Left lung (tissue), 10 donors: Measurements from ENCODE around the gene TTC8. TPM values are rescaled to one million over a fixed set of nuclear protein-coding genes. Genes with fewer than 3 reads are reported as not detected.
A peak's percentile ranks its signal among the peaks of the same experiment; 100 is the strongest.

Experiments
- ATAC-seq: fragments of 200-7000 bp; cut with Tn5 transposase; one replicate; pipeline ENCODE4 v1.9.1; 2020; ENCODE audit warnings: moderate library complexity
- DNase-seq, 4 donors: peaks; one replicate each; pipeline ENCODE4 v3.0.0-alpha.2; 2013 to 2020
- H3K27ac ChIP-seq, 2 donors: fragments of 200-600 bp; sonication (generic) in 1 of 2; one replicate each; pipeline versions ENCODE4 v1.5.0 to v1.8.0; 2020 to 2021
- H3K27me3 ChIP-seq, 2 donors: fragments of 200-600 bp; sonication (generic) in 1 of 2; one replicate each; pipeline versions ENCODE4 v1.5.0 to v1.8.0; 2020 to 2021
- H3K36me3 ChIP-seq, 2 donors: fragments of 200-600 bp; sonication (generic) in 1 of 2; one replicate each; pipeline versions ENCODE4 v1.5.0 to v1.8.0; 2020 to 2021
- H3K4me1 ChIP-seq, 2 donors: fragments of 200-600 bp; one replicate each; pipeline ENCODE4 v1.8.0; 2021
- H3K4me3 ChIP-seq, 2 donors: fragments of 200-600 bp; sonication (generic) in 1 of 2; one replicate each; pipeline versions ENCODE4 v1.5.0 to v1.8.0; 2020 to 2021; ENCODE audit warnings: mild to moderate bottlenecking in 1 of 2
- H3K9me3 ChIP-seq, 2 donors: fragments of 200-600 bp; sonication (generic) in 1 of 2; one replicate each; pipeline versions ENCODE4 v1.5.0 to v1.8.0; 2020 to 2021
- CTCF ChIP-seq, 2 donors: fragments of 200-600 bp; sonication (generic) in 1 of 2; IDR thresholded peaks; one replicate each; pipeline versions ENCODE4 v1.5.0 to v1.8.0; 2021; ENCODE audit warnings: antibody characterized with exemption in 2 of 2
- intact Hi-C, 2 donors: fragments of 100-400 bp; cut with DNase I; formaldehyde crosslinking; loops; one replicate each; pipeline versions ENCODE4 v1.11.2 to v1.14.2; 2022
- polyA plus RNA-seq, 6 donors: library from polyadenylated mRNA; unstranded; fragments of 120-200 nt; gene quantifications; one replicate each; pipeline ENCODE4 v1.2.1, GENCODE V29; 2013; ENCODE audit not compliant: insufficient read length in 6 of 6
- total RNA-seq, 2 donors: library from RNA; stranded (reverse); fragmentation: NEBNext Ultra II Directional; extraction: Animal tissue kit (Norgen Biotek cat#: 25700); gene quantifications; one replicate each; pipeline ENCODE4 v1.2.1, GENCODE V29; 2021
- donor health status: DM: no; HTN: yes; CAD: no.
- donor health status: DM: no; HTN: no; CAD: no.

Gene TTC8
- total and polyA plus RNA-seq, 8 donors = 17.3 to 45.9 (median 38.8) TPM

- intact Hi-C loops = no loop called here
- TF ChIP-seq CTCF (IDR thresholded peaks at IDR 0.05) = no peak
- Histone ChIP-seq H3K36me3 (no peaks in the 10 kb centered on the region), H3K4me1 (peaks cover 0 to 19% of the 10 kb centered on the region in 2 donors), H3K27ac (peak overlapping the region in 1 of 2 donors; percentile 64), H3K4me3 (peak overlapping the region; percentile 52 to 59), H3K27me3 (peaks cover 17 to 43% of the 10 kb centered on the region in 2 donors), H3K9me3 (no peaks in the 10 kb centered on the region)
- ATAC-seq = no peak
- DNase-seq = peak in 1 of 4 donors; percentile 24
These were observed 31.2 kb upstream of the TTC8 start for GRCh38 chr14:88793259-88793625.

DNA sequence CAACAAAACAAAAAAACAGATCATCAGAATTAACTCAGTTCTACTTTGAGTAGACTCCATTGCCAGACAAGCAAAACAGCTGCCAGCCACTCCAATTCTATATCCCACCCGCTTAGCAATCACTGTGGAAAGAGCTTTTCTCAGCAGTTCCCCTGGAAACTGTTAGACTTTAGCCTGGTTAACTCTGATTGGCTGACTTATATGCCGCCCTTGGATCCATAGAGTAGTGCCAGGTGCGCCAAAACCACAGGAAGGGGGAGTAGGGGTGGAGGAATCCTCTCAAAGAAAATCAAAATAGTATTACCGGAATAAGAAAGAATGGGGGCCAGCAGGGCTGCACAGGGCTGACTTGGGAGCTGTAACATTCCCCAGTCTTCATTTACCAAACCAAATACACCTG is 26.3 kb upstream of the TTC8 start:
- intact Hi-C loops = no loop called here
- H3K9me3 ChIP-seq = no peaks in the 10 kb centered on the region
- ATAC-seq (no peak), DNase-seq (no peak)
- peaks cover 0 to 3% of the 10 kb centered on the region in 2 donors for H3K27me3 ChIP-seq
- H3K27ac ChIP-seq = no peak overlapping the region
- TF ChIP-seq CTCF (IDR thresholded peaks at IDR 0.05) = no peak
- no peaks in the 10 kb centered on the region for H3K36me3 ChIP-seq
- H3K4me3 ChIP-seq = no peak overlapping the region
- peaks cover 0 to 5% of the 10 kb centered on the region in 2 donors for H3K4me1 ChIP-seq

DNA sequence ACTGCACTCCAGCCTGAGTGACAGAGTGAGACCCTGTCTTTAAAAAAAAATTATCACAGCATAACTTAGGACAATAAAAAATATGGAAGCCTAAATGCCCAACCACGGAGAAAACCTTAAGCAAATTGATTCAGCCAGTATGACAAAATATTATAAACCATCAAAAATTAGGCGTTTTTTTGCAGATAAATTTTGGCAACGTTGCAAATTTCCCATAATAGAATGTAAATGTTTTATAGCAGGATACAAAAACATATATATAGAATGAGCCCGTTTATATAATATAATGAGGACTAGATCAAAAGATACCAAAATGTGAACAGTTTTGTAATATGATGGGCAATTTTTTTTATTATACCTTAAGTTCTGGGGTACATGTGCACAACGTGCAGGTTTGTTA is 24.9 kb upstream of the TTC8 start:
- no peak for DNase-seq
- no peaks in the 10 kb centered on the region for H3K36me3 ChIP-seq
- no peak overlapping the region for H3K27ac ChIP-seq
- H3K9me3 ChIP-seq = no peaks in the 10 kb centered on the region
- no peaks in the 10 kb centered on the region for H3K27me3 ChIP-seq
- no peak overlapping the region for H3K4me3 ChIP-seq
- ATAC-seq = no peak
- H3K4me1 ChIP-seq = no peaks in the 10 kb centered on the region
- intact Hi-C loops = no loop called here
- no peak for TF ChIP-seq CTCF (IDR thresholded peaks at IDR 0.05)

DNA sequence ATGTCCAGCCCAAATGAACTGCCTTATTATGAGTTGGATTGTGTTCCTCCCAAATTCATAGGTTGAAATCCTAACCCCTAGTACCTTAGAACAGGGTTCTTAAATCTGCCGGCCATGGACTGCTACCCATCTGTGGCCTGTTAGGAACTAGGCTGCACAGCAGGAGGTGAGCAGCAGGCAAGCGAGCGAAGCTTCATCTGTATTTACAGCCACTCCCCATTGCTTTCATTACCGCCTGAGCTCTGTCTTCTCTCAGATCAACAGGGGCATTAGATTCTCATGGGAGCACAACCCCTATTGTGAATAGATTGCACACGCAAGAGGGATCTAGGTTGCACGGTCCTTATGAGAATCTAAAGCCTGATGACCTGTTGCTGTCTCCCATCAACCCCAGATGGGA is 21.9 kb upstream of the TTC8 start:
- TF ChIP-seq CTCF (IDR thresholded peaks at IDR 0.05) = no peak
- no peaks in the 10 kb centered on the region for H3K4me1 ChIP-seq
- intact Hi-C loops = no loop called here
- H3K36me3 ChIP-seq = no peaks in the 10 kb centered on the region
- H3K27me3 ChIP-seq = no peaks in the 10 kb centered on the region
- H3K9me3 ChIP-seq = no peaks in the 10 kb centered on the region
- H3K4me3 ChIP-seq = no peak overlapping the region
- ATAC-seq = no peak
- H3K27ac ChIP-seq = no peak overlapping the region
- no peak for DNase-seq

GRCh38 chr14:88804035-88804434 is 20.4 kb upstream of the TTC8 start:
- DNase-seq = no peak
- Histone ChIP-seq H3K27me3 (no peaks in the 10 kb centered on the region), H3K27ac (no peak overlapping the region), H3K9me3 (peaks cover 0 to 9% of the 10 kb centered on the region in 2 donors), H3K36me3 (no peaks in the 10 kb centered on the region), H3K4me3 (no peak overlapping the region), H3K4me1 (no peaks in the 10 kb centered on the region)
- TF ChIP-seq CTCF (IDR thresholded peaks at IDR 0.05) = no peak
- intact Hi-C loops = no loop called here
- no peak for ATAC-seq
